ENCODE measurements around the gene KCNQ5. TPM values are rescaled to one million over a fixed set of nuclear protein-coding genes. Genes with fewer than 3 reads are reported as not detected.

The KCNQ5 gene
- total RNA-seq, 3 donors from 2014 or later (not counting 1 experiment from before 2014, with no cell fraction given), result 8.2 to 9.7 (median 8.7) TPM

- H3K4me3 ChIP-seq (ENCODE audit: low read length), result no peak overlapping the region
- TF ChIP-seq CTCF (IDR thresholded peaks at IDR 0.05), result no peak
- H3K27ac ChIP-seq (ENCODE audit: low read length), result no peak overlapping the region
Measured at GRCh38 chr6:73083886-73084285, 462.0 kb downstream of the KCNQ5 start.

GRCh38 chr6:73085443-73085871, 463.6 kb downstream of the KCNQ5 start:
- TF ChIP-seq CTCF (IDR thresholded peaks at IDR 0.05), result no peak
- Mint-ChIP-seq H3K36me3 (no peaks in the 10 kb centered on the region), H3K27me3 (ENCODE audit: low read depth in 2 of 2) (no peaks in the 10 kb centered on the region), H3K4me3 (no peak overlapping the region), H3K9me3 (no peaks in the 10 kb centered on the region), H3K27ac (no peak overlapping the region), H3K4me1 (no peaks in the 10 kb centered on the region)
- DNase-seq, result no peak
- H3K4me3 ChIP-seq (ENCODE audit: low read length), result no peak overlapping the region
- WGBS (ENCODE audit: insufficient coverage), result 85% methylated on average over 4 of the region's 4 CpGs
- no peaks in the 10 kb centered on the region for H3K4me1 ChIP-seq (ENCODE audit: control insufficient read depth, insufficient read depth, low read length)
- H3K9me3 ChIP-seq (ENCODE audit: control insufficient read depth, insufficient read depth, low read length), result no peaks in the 10 kb centered on the region
- intact Hi-C loops (cut with micrococcal nuclease), result no loop called here
- no peaks in the 10 kb centered on the region for H3K27me3 ChIP-seq (ENCODE audit: control insufficient read depth, insufficient read depth, low read length)
- ATAC-seq, result no peak
- no peaks in the 10 kb centered on the region for H3K36me3 ChIP-seq (ENCODE audit: control insufficient read depth, insufficient read depth, low read length)
- no peak overlapping the region for H3K27ac ChIP-seq (ENCODE audit: low read length)

More at GRCh38 chr6:73083886-73084285, 462.0 kb downstream of the KCNQ5 start:
- no peaks in the 10 kb centered on the region for H3K9me3 ChIP-seq (ENCODE audit: control insufficient read depth, insufficient read depth, low read length)
- H3K27me3 Mint-ChIP-seq (ENCODE audit: low read depth in 2 of 2), result no peaks in the 10 kb centered on the region
- DNase-seq (no peak), ATAC-seq (no peak)
- H3K4me1 Mint-ChIP-seq, result no peaks in the 10 kb centered on the region
- 98% methylated on average over 2 of the region's 3 CpGs for WGBS (ENCODE audit: insufficient coverage)
- H3K36me3 ChIP-seq (ENCODE audit: control insufficient read depth, insufficient read depth, low read length), result no peaks in the 10 kb centered on the region
- no peaks in the 10 kb centered on the region for H3K36me3 Mint-ChIP-seq
- no peaks in the 10 kb centered on the region for H3K4me1 ChIP-seq (ENCODE audit: control insufficient read depth, insufficient read depth, low read length)
- no peak overlapping the region for H3K27ac Mint-ChIP-seq
- H3K4me3 Mint-ChIP-seq, result no peak overlapping the region
- H3K9me3 Mint-ChIP-seq, result no peaks in the 10 kb centered on the region
- intact Hi-C loops (cut with micrococcal nuclease), result no loop called here
- no peaks in the 10 kb centered on the region for H3K27me3 ChIP-seq (ENCODE audit: control insufficient read depth, insufficient read depth, low read length)

- Mint-ChIP-seq H3K9me3 (peaks cover 0 to 3% of the 10 kb centered on the region in 2 donors), H3K27ac (no peak overlapping the region), H3K36me3 (peaks cover 3% of the 10 kb centered on the region), H3K4me3 (no peak overlapping the region), H3K4me1 (no peaks in the 10 kb centered on the region), H3K27me3 (ENCODE audit: low read depth in 2 of 2) (no peaks in the 10 kb centered on the region)
- TF ChIP-seq CTCF (IDR thresholded peaks at IDR 0.05), result no peak
- no peak for DNase-seq
- Histone ChIP-seq H3K27ac (ENCODE audit: low read length) (no peak overlapping the region), H3K4me3 (ENCODE audit: low read length) (no peak overlapping the region), H3K4me1 (ENCODE audit: control insufficient read depth, insufficient read depth, low read length) (no peaks in the 10 kb centered on the region), H3K27me3 (ENCODE audit: control insufficient read depth, insufficient read depth, low read length) (no peaks in the 10 kb centered on the region), H3K9me3 (ENCODE audit: control insufficient read depth, insufficient read depth, low read length) (no peaks in the 10 kb centered on the region), H3K36me3 (ENCODE audit: control insufficient read depth, insufficient read depth, low read length) (no peaks in the 10 kb centered on the region)
- intact Hi-C loops (cut with micrococcal nuclease), result no loop called here
- no peak for ATAC-seq
- WGBS (ENCODE audit: insufficient coverage), result 94% methylated on average over 2 of the region's 2 CpGs
Measured at GRCh38 chr6:73086726-73087125, 464.9 kb downstream of the KCNQ5 start.

GRCh38 chr6:73088138-73088813, 466.4 kb downstream of the KCNQ5 start:
- Mint-ChIP-seq H3K27me3 (ENCODE audit: low read depth in 2 of 2) (no peaks in the 10 kb centered on the region), H3K27ac (no peak overlapping the region), H3K4me1 (peaks cover 3% of the 10 kb centered on the region in 2 donors), H3K4me3 (no peak overlapping the region), H3K9me3 (peaks cover 2 to 6% of the 10 kb centered on the region in 2 donors), H3K36me3 (peaks cover 6% of the 10 kb centered on the region)
- intact Hi-C loops (cut with micrococcal nuclease), result no loop called here
- 85% methylated on average over 4 of the region's 4 CpGs for WGBS (ENCODE audit: insufficient coverage)
- no peaks in the 10 kb centered on the region for H3K4me1 ChIP-seq (ENCODE audit: control insufficient read depth, insufficient read depth, low read length)
- ATAC-seq, result no peak
- no peak overlapping the region for H3K4me3 ChIP-seq (ENCODE audit: low read length)
- H3K27me3 ChIP-seq (ENCODE audit: control insufficient read depth, insufficient read depth, low read length), result no peaks in the 10 kb centered on the region
- no peak overlapping the region for H3K27ac ChIP-seq (ENCODE audit: low read length)
- DNase-seq, result no peak
- no peak for TF ChIP-seq CTCF (IDR thresholded peaks at IDR 0.05)
- no peaks in the 10 kb centered on the region for H3K36me3 ChIP-seq (ENCODE audit: control insufficient read depth, insufficient read depth, low read length)
- H3K9me3 ChIP-seq (ENCODE audit: control insufficient read depth, insufficient read depth, low read length), result no peaks in the 10 kb centered on the region
